IgD-negative memory B cell (primary cell): ENCODE results near the gene PREX1. TPM values are rescaled to one million over a fixed set of nuclear protein-coding genes. Genes with fewer than 3 reads are reported as not detected.
A peak's percentile ranks its signal among the peaks of the same experiment; 100 is the strongest.

ENCODE experiments used
- H3K27ac Mint-ChIP-seq, 3 donors: one replicate each; pipeline ENCODE4 v1.8.0; 2020 to 2022; ENCODE audit warnings: mild to moderate bottlenecking in 3 of 3, mixed read lengths in 3 of 3, moderate library complexity in 1 of 3
- H3K27me3 Mint-ChIP-seq: one replicate; pipeline ENCODE4 v1.8.0; 2021; ENCODE audit warnings: mixed read lengths
- H3K36me3 Mint-ChIP-seq: one replicate; pipeline ENCODE4 v1.8.0; 2020; ENCODE audit warnings: mild to moderate bottlenecking, mixed read lengths
- H3K4me1 Mint-ChIP-seq, 3 donors: one replicate each; pipeline ENCODE4 v1.8.0; 2020 to 2022; ENCODE audit warnings: mixed read lengths in 3 of 3, mild to moderate bottlenecking in 1 of 3
- H3K4me3 Mint-ChIP-seq, 4 donors: one replicate each; pipeline ENCODE4 v1.8.0; 2020 to 2022; ENCODE audit warnings: mild to moderate bottlenecking in 4 of 4, mixed read lengths in 4 of 4, moderate library complexity in 3 of 4
- H3K9me3 Mint-ChIP-seq, 3 donors: one replicate each; pipeline ENCODE4 v1.8.0; 2020 to 2021; ENCODE audit warnings: mixed read lengths in 3 of 3, mild to moderate bottlenecking in 1 of 3
- polyA plus RNA-seq: library from polyadenylated mRNA; unstranded; fragments of 300-500 nt; fragmentation: Illumina TruSeq; gene quantifications from one replicate; pipeline ENCODE4 v1.2.3, GENCODE V29; 2021

Gene PREX1
- polyA plus RNA-seq, 1 donor from 2014 or later, result 41.7 TPM

DNA sequence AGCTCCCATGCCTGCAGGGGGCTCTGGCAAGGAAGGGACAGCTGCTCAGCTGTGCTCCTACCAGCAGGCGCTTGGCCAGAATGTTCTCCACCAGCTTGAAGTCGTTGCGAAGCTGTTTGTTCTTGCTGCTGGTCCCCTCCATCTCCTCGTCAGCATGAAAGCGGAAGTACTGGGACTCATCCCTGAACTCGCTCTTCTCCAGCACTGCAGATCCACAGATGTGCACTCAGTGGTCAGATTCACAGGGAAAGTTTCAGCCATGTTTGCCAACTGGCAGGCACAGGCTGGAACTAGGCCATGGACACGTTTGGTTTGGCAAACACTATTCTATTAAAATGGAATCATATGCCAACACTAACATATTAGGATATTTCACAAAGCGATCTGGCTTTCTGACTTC is 167.9 kb downstream of the PREX1 start:
- no peaks in the 10 kb centered on the region for H3K9me3 Mint-ChIP-seq
- H3K36me3 Mint-ChIP-seq, result peaks cover 23% of the 10 kb centered on the region
- peak overlapping the region in 2 of 3 donors; percentile 6 to 14 for H3K27ac Mint-ChIP-seq
- H3K27me3 Mint-ChIP-seq, result no peaks in the 10 kb centered on the region
- no peak overlapping the region for H3K4me3 Mint-ChIP-seq
- peaks cover 5 to 12% (median 9%) of the 10 kb centered on the region in 3 donors for H3K4me1 Mint-ChIP-seq

- Mint-ChIP-seq H3K27ac (peak overlapping the region in 2 of 3 donors; percentile 7 to 46), H3K9me3 (no peaks in the 10 kb centered on the region), H3K4me1 (peaks cover 5 to 11% (median 9%) of the 10 kb centered on the region in 3 donors), H3K36me3 (peaks cover 20% of the 10 kb centered on the region), H3K27me3 (no peaks in the 10 kb centered on the region), H3K4me3 (peak overlapping the region in 1 of 4 donors; percentile 30)
Observed at GRCh38 chr20:48658505-48658904, 169.3 kb downstream of the PREX1 start.

- Mint-ChIP-seq H3K36me3 (peaks cover 20% of the 10 kb centered on the region), H3K27me3 (no peaks in the 10 kb centered on the region), H3K27ac (peak overlapping the region; percentile 85 to 97 (median 85)), H3K9me3 (no peaks in the 10 kb centered on the region), H3K4me1 (peaks cover 5 to 11% (median 9%) of the 10 kb centered on the region in 3 donors), H3K4me3 (peak overlapping the region in 1 of 4 donors; percentile 30)
Observed at GRCh38 chr20:48658198-48658476, 169.7 kb downstream of the PREX1 start.

GRCh38 chr20:48657426-48658197 is 170.2 kb downstream of the PREX1 start:
- H3K36me3 Mint-ChIP-seq, result peaks cover 17% of the 10 kb centered on the region
- peak overlapping the region in 2 of 4 donors; percentile 66 to 76 for H3K4me3 Mint-ChIP-seq

GRCh38 chr20:48656661-48657211 is 171.1 kb downstream of the PREX1 start:
- Mint-ChIP-seq H3K4me1 (peaks cover 5 to 11% (median 9%) of the 10 kb centered on the region in 3 donors), H3K4me3 (no peak overlapping the region), H3K36me3 (peaks cover 13% of the 10 kb centered on the region), H3K9me3 (no peaks in the 10 kb centered on the region), H3K27me3 (no peaks in the 10 kb centered on the region), H3K27ac (peak overlapping the region in 1 of 3 donors; percentile 14)

More at GRCh38 chr20:48657426-48658197, 170.2 kb downstream of the PREX1 start:
- peaks cover 5 to 11% (median 9%) of the 10 kb centered on the region in 3 donors for H3K4me1 Mint-ChIP-seq
- peak overlapping the region; percentile 85 to 97 (median 85) for H3K27ac Mint-ChIP-seq
- H3K27me3 Mint-ChIP-seq, result no peaks in the 10 kb centered on the region
- no peaks in the 10 kb centered on the region for H3K9me3 Mint-ChIP-seq

DNA sequence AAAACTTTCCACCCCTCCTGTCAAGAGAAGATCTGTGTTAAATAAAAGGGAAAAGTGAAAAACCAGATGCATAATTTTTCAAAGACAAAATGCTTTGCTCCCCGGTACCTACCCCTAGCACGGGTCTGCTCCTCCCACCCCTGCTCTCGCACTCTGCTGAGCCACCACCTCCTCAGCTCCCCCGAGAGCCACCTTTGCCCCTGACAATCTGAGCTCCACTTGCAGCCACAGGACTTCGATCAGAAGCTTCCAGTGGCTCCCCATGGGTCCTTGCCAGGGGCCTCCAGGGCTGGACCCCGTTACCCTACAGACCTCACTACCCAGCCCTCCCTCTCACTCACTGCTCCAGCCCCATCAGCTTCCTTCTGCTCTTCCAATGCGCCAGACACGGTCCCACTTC is 171.7 kb downstream of the PREX1 start:
- Mint-ChIP-seq H3K36me3 (peaks cover 13% of the 10 kb centered on the region), H3K27me3 (no peaks in the 10 kb centered on the region), H3K4me1 (peaks cover 5 to 11% (median 9%) of the 10 kb centered on the region in 3 donors), H3K27ac (peak overlapping the region in 2 of 3 donors; percentile 85 to 90), H3K4me3 (no peak overlapping the region), H3K9me3 (no peaks in the 10 kb centered on the region)

DNA sequence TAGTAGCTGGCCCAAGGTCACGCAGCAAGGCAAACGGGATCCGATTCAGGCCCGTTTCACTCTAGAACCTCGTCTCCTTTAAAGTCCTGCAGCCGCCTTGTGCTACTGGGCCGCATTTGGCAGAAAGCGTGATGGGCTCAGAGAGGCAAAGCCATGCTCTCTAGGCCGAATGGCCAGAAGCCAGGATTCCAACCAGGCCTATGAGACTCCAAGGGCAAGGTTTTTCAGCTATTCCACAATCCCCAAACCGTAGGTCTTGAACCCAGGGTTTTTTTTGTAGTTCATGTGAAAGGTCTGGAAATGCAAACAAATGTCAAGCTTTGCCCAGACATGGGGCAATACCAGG is 174.1 kb downstream of the PREX1 start:
- H3K36me3 Mint-ChIP-seq, result peaks cover 4% of the 10 kb centered on the region

DNA sequence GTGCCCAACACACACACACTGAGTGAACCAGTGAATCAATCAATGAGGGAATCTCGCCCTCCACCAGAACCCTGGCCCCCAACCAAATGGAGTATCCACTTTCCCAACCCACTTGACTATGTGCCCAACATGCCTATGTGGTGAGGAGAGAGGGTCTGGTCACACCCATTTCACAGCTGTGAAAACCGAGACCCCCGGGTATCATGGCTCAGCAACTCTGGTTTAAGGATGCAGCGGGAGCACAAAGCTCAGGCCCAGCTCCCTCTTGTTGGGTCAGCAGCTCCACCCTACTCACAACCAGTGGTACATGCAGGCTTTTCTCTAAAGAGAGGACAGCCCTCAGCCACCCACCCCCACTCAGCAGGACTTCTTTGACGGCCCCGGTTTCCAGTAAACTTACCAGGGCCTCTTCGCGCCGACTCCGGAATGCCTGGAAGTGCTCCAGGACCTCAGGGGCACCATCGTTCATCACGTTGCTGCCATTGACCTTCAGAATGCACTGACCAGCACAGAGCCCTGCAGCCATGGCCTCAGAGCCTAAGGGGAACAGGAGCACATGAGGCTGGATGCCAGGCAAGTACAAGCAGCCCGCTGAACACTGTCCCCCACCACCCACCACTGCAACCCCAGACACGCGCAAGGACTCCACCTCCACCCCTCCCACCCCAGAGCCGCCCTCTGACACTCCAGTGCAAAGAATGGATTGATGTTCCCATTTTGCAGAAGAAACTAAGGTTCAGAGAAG is 174.7 kb downstream of the PREX1 start:
- peaks cover 4% of the 10 kb centered on the region for H3K36me3 Mint-ChIP-seq
- H3K4me1 Mint-ChIP-seq, result peaks cover 3 to 5% (median 3%) of the 10 kb centered on the region in 3 donors

More for the DNA sequence above, 174.1 kb downstream of the PREX1 start:
- Mint-ChIP-seq H3K9me3 (no peaks in the 10 kb centered on the region), H3K27ac (no peak overlapping the region), H3K27me3 (no peaks in the 10 kb centered on the region), H3K4me3 (no peak overlapping the region), H3K4me1 (peaks cover 3 to 5% (median 4%) of the 10 kb centered on the region in 3 donors)

DNA sequence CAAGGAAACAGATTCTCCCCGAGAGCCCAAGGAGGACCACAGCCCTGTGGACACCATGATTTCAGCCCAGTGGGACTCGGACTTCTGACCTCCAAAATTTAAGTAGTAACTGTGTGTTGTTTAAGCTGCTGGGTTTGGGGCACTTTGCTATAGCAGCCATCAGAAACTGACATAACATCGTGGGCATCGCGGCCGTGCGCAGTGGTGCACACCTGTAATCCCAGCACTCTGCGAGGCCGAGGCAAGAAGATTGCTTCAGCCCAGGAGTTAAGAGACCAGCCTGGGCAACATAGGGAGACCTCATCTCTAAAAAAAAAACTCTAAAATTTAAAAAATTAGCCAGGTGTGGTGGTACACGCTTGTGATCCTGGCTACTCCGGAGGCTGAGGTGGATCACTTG is 175.8 kb downstream of the PREX1 start:
- no peaks in the 10 kb centered on the region for H3K9me3 Mint-ChIP-seq
- H3K36me3 Mint-ChIP-seq, result peaks cover 3% of the 10 kb centered on the region
- peak overlapping the region in 1 of 3 donors; percentile 81 for H3K27ac Mint-ChIP-seq
- no peak overlapping the region for H3K4me3 Mint-ChIP-seq
- no peaks in the 10 kb centered on the region for H3K4me1 Mint-ChIP-seq
- no peaks in the 10 kb centered on the region for H3K27me3 Mint-ChIP-seq

More for the DNA sequence above, 174.7 kb downstream of the PREX1 start:
- Mint-ChIP-seq H3K27me3 (no peaks in the 10 kb centered on the region), H3K4me3 (no peak overlapping the region), H3K9me3 (no peaks in the 10 kb centered on the region), H3K27ac (no peak overlapping the region)

DNA sequence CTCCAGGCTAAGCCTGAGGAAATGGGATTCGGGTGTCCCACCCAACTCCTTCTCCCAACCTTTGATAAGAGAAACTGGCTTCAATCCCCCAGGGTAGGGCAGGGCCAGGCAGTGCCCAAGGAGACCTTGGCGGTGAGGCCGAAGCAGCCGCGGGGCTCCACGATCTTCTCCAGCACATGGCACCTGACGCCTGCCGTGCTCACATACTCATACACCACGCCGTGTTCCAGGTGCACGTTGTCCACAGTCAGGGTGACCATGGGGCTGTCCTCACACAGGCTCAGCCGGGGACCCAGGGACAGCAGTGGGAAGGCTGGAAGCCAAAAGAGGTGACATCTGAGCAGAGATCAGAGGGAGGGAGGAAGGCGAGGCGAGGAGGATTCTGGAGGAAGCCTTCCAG is 176.5 kb downstream of the PREX1 start:
- Mint-ChIP-seq H3K27me3 (no peaks in the 10 kb centered on the region), H3K36me3 (peaks cover under 1% of the 10 kb centered on the region), H3K9me3 (no peaks in the 10 kb centered on the region), H3K27ac (peak overlapping the region in 2 of 3 donors; percentile 53 to 81), H3K4me3 (no peak overlapping the region), H3K4me1 (no peaks in the 10 kb centered on the region)

DNA sequence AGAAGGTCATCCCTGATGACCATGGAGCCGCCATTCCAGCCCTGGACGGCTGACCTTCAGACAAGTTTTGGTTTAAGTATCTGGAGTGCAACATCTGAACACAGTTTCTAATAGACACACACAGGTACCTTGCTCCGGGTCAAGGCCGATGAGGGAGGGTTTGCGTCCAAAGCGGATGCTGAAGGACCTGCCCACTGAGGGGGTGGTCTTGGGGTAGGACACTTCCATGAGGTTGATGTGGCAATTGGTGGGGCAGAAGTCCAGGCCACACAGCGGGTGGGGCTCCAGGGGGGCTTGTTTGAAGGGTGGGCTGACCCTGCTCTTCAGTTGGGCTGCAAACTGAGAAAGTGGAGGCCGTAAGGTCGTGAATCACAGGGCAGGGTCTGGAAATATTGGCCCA is 177.9 kb downstream of the PREX1 start:
- peak overlapping the region in 1 of 3 donors; percentile 39 for H3K27ac Mint-ChIP-seq
- no peak overlapping the region for H3K4me3 Mint-ChIP-seq
- H3K36me3 Mint-ChIP-seq, result no peaks in the 10 kb centered on the region
- H3K9me3 Mint-ChIP-seq, result no peaks in the 10 kb centered on the region
- H3K27me3 Mint-ChIP-seq, result no peaks in the 10 kb centered on the region
- no peaks in the 10 kb centered on the region for H3K4me1 Mint-ChIP-seq

DNA sequence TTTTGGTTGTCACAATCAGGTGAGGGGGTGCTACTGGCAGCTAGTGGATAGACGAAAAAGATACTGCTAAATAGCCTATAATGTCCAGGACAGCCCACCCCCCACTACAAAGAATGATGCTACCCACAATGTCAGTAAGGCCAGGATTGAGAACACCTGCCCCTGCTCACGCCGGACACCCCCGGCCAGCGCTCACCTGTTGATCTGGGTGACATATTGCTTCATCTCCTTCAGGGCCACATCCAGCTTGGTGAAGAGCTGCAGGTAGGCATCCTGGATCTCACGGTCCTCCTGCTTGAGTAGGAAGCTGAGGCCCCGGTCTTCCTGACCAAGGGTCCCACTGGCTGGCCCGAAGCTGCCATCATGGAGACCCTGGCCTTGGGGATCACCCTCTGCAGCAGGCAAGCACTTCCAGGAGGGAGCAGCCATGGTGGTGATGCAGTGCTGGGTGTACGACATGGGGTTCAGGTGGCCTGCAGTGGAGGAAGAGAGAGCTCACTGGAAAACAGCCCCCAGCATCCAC is 178.6 kb downstream of the PREX1 start:
- no peaks in the 10 kb centered on the region for H3K36me3 Mint-ChIP-seq

GRCh38 chr20:48648482-48649051 is 179.2 kb downstream of the PREX1 start:
- no peak overlapping the region for H3K27ac Mint-ChIP-seq
- H3K4me3 Mint-ChIP-seq, result peak overlapping the region in 1 of 4 donors; percentile 25
- H3K9me3 Mint-ChIP-seq, result no peaks in the 10 kb centered on the region
- H3K27me3 Mint-ChIP-seq, result no peaks in the 10 kb centered on the region
- no peaks in the 10 kb centered on the region for H3K36me3 Mint-ChIP-seq
- H3K4me1 Mint-ChIP-seq, result no peaks in the 10 kb centered on the region

More for the DNA sequence above, 178.6 kb downstream of the PREX1 start:
- H3K27me3 Mint-ChIP-seq, result no peaks in the 10 kb centered on the region
- no peaks in the 10 kb centered on the region for H3K9me3 Mint-ChIP-seq
- no peak overlapping the region for H3K4me3 Mint-ChIP-seq
- no peak overlapping the region for H3K27ac Mint-ChIP-seq
- H3K4me1 Mint-ChIP-seq, result no peaks in the 10 kb centered on the region

DNA sequence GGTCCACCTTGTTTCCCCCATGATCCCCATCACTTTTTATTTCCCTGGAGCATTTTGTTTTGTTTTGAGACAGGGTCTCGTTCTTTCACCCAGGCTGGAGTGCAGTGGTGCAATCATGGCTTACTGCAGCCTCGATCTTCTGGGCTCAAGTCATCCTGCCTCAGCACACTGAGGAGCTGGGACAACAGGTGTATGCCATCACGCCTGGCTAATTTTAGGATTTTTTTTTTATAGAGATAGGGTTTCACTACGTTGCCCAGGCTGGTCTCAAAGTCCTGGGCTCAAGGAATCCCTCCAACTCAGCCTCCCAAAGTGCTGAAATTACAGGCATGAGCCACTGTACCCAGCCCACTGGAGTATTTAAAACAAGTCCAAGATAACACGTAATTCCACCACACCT is 179.9 kb downstream of the PREX1 start:
- Mint-ChIP-seq H3K36me3 (no peaks in the 10 kb centered on the region), H3K4me3 (no peak overlapping the region), H3K27me3 (no peaks in the 10 kb centered on the region), H3K4me1 (no peaks in the 10 kb centered on the region), H3K27ac (no peak overlapping the region), H3K9me3 (no peaks in the 10 kb centered on the region)

GRCh38 chr20:48645666-48646065 is 182.1 kb downstream of the PREX1 start:
- Mint-ChIP-seq H3K27ac (peak overlapping the region in 1 of 3 donors; percentile 91), H3K4me3 (no peak overlapping the region), H3K27me3 (no peaks in the 10 kb centered on the region), H3K36me3 (no peaks in the 10 kb centered on the region), H3K4me1 (no peaks in the 10 kb centered on the region), H3K9me3 (no peaks in the 10 kb centered on the region)
